VCaP (cell line): ENCODE measurements around the gene RPL38.

Source experiments
- H3K27ac ChIP-seq: fragments of 450-650 bp; 2 replicates; pipeline ENCODE4 v1.5.1; 2017
- CTCF ChIP-seq: fragments of 450-650 bp; conservative IDR thresholded peaks from 2 replicates; pipeline ENCODE4 v1.5.1; 2017; ENCODE audit warnings: mild to moderate bottlenecking, moderate library complexity

The RPL38 gene

DNA sequence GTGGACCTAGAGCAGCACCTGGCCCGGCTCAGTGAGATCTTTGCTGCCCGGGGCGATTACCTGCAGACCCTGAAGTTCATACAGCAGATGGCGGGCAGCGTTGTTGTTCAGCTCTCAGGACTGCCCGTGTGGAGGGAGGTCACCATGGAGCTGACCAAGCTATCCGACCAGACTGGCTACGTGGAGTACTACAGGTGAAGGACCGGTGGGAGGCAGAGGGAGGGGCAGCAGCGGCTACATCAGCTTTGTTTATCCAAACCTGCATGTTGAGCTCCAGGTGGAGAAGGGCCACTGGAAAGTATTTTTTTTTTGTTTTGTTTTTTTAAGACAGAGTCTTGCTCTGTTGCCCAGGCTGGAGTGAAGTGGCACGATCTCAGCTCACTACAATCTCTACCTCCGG is 33.8 kb downstream of the RPL38 start:
- TF ChIP-seq CTCF, result no peak
- no peak overlapping the region for H3K27ac ChIP-seq

DNA sequence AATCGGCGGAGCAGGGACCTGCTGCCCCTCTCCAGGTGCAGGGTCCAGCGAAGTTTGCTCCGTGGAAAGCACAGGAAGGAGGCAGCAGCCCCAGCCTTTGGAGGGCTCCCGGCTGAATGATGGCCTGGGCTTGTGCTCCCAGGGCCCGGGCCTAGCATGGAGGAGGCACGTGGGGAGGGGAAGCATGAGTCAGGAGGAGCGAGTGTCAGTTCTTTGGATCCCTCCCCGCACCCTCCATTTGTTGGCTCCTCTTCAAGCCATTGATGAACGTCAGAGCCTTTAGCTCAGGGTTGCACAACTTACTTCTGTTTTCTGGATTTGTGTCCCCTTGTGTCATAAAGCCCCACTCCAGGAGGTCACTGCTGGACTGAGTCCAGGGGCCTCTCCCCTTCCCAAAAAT is 35.7 kb downstream of the RPL38 start:
- H3K27ac ChIP-seq, result no peak overlapping the region
- no peak for TF ChIP-seq CTCF

DNA sequence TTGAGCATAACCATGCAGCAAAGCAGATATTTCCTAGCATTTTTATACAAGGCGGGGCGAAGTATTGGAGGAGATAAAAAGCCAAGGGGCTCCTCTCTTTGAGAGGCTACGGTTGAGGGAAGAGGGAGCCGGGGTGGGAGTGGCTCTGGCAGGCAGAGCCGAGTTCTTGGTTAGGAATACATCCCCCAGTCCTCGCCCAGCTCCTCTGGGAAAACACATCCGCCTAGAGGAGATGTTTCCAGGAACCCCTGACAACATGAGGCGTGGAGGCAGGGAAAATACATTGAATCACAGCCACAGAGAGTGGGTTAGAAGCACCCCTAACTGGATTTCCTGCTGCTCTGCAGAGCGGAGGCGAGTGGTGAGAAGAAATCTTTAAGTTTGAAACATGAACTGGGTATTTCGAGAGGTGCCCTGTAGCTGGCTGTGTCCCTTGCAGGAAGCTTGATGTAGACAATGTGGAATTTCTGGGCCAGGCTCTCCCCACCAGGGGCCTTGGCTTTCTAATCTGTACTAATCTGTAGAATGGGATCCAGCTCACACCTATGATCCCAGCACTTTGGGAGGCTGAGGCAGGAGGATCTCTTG is 37.2 kb downstream of the RPL38 start:
- TF ChIP-seq CTCF, result no peak
- no peak overlapping the region for H3K27ac ChIP-seq

- TF ChIP-seq CTCF, result no peak
- no peak overlapping the region for H3K27ac ChIP-seq
Measured at GRCh38 chr17:74241431-74241830, 38.0 kb downstream of the RPL38 start.

DNA sequence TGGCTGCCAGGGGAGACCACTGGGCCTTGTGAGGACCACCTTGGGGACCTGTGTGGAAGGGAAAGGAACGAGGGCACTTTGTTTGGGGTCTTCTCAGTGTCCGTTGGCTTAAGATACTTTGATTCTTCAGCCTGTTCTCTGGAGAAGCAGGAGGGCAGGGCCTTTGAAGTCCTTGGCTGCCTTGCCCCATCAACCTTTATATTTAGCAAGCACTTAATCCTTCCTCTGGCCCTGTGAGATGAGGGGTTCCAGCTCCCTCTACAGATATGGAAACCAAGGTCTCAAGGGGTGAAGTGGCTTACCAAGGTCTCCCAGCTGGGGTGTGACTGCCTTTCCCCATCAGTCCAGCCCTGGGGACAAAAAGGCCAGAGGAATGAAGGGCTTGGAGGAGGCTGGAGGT is 38.4 kb downstream of the RPL38 start:
- H3K27ac ChIP-seq, result no peak overlapping the region
- TF ChIP-seq CTCF, result no peak

- TF ChIP-seq CTCF, result no peak
Measured at GRCh38 chr17:74243013-74243755, 39.7 kb downstream of the RPL38 start.

DNA sequence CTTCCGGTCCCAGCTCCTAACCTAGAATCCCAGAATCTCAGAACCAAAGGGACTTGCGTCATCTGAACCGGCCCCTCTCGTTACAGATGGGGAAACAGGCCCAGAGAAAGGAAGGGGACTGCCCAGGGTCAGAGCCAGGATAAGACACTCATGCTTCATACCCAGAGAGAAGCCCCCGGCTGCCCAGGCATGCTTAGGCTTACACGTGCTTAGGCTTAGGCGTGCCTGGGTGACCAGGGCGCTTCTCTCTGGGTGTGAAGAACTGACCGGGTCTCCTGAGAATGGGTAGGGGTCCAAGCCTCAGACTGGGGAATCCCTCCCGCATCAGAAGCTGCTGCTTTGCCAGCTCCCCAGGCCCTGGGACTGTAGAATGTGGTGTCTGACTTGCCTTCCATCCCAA is 40.6 kb downstream of the RPL38 start:
- H3K27ac ChIP-seq, result no peak overlapping the region
- no peak for TF ChIP-seq CTCF

More at GRCh38 chr17:74243013-74243755, 39.7 kb downstream of the RPL38 start:
- H3K27ac ChIP-seq, result no peak overlapping the region
